Breast epithelium (tissue), 3 donors: ENCODE data around the gene GRID2IP.

Source experiments
- CTCF ChIP-seq, 3 donors: fragments of 450-650 bp; IDR thresholded peaks; one replicate each; pipeline ENCODE4 v1.5.1; 2016 to 2017; ENCODE audit warnings: antibody characterized with exemption in 3 of 3, mild to moderate bottlenecking in 3 of 3, moderate library complexity in 3 of 3
- POLR2A ChIP-seq: fragments of 450-650 bp; IDR thresholded peaks from one replicate; pipeline ENCODE4 v1.6.1; 2016; ENCODE audit warnings: antibody characterized with exemption, mild to moderate bottlenecking, moderate library complexity
- POLR2AphosphoS5 ChIP-seq, 3 donors: sonication (generic); formaldehyde crosslinking; IDR thresholded peaks; one replicate each; pipeline ENCODE4 v1.6.1; 2017; ENCODE audit warnings: antibody characterized with exemption in 3 of 3

- TF ChIP-seq CTCF (IDR thresholded peaks at IDR 0.05) = no peak
- no peak for TF ChIP-seq POLR2A
- TF ChIP-seq POLR2AphosphoS5 (IDR thresholded peaks at IDR 0.05) = no peak
Measured at GRCh38 chr7:6460303-6460702, 91.0 kb downstream of the GRID2IP start.
